Ecto neural progenitor cell (in vitro differentiated cells): ENCODE measurements around the gene NT5C1A.
A peak's percentile ranks its signal among the peaks of the same experiment; 100 is the strongest.

Experiments used
- DNase-seq: peaks from one replicate; pipeline ENCODE4 v3.0.0-alpha.2; 2018; ENCODE audit warnings: low spot score

The NT5C1A gene

GRCh38 chr1:39671793-39672550 is at the start of gene NT5C1A:
Gene NT5C1A (minus strand): TSS chr1:39672107. CDS start chr1:39672038, 69 bp downstream.
- peak; percentile 66 for DNase-seq

- DNase-seq = no peak
These were observed 49.8 kb upstream of the NT5C1A start for GRCh38 chr1:39721664-39722063.

GRCh38 chr1:39720094-39720999 is 48.4 kb upstream of the NT5C1A start:
- no peak for DNase-seq

- no peak for DNase-seq
These were observed 45.9 kb upstream of the NT5C1A start for GRCh38 chr1:39717809-39718208.

GRCh38 chr1:39713557-39713956 is 41.6 kb upstream of the NT5C1A start:
- DNase-seq = no peak

GRCh38 chr1:39711966-39712340 is 40.0 kb upstream of the NT5C1A start:
- DNase-seq = no peak

- DNase-seq = no peak
These were observed 39.4 kb upstream of the NT5C1A start for GRCh38 chr1:39711104-39711965.

GRCh38 chr1:39707506-39707905 is 35.6 kb upstream of the NT5C1A start:
- no peak for DNase-seq

- no peak for DNase-seq
These were observed 32.9 kb upstream of the NT5C1A start for GRCh38 chr1:39704757-39705156.

GRCh38 chr1:39701049-39701439 is 29.1 kb upstream of the NT5C1A start:
- DNase-seq = no peak

GRCh38 chr1:39700348-39700747 is 28.4 kb upstream of the NT5C1A start:
- no peak for DNase-seq

GRCh38 chr1:39699419-39699818 is 27.5 kb upstream of the NT5C1A start:
- no peak for DNase-seq

GRCh38 chr1:39698568-39698967 is 26.7 kb upstream of the NT5C1A start:
- DNase-seq = no peak

GRCh38 chr1:39696448-39696847 is 24.5 kb upstream of the NT5C1A start:
- no peak for DNase-seq

GRCh38 chr1:39695016-39695415 is 23.1 kb upstream of the NT5C1A start:
- DNase-seq = no peak

- DNase-seq = no peak
These were observed 22.1 kb upstream of the NT5C1A start for GRCh38 chr1:39694026-39694425.

GRCh38 chr1:39692152-39693074 is 20.5 kb upstream of the NT5C1A start:
- peak; percentile 68 for DNase-seq

GRCh38 chr1:39691383-39692151 is 19.7 kb upstream of the NT5C1A start, which contains the start of gene HPCAL4:
Gene HPCAL4 (minus strand): TSS chr1:39691433. CDS start chr1:39684603, 6,830 bp downstream.
- DNase-seq = peak; percentile 96

- DNase-seq = no peak
These were observed 19.0 kb upstream of the NT5C1A start for GRCh38 chr1:39690794-39691382.

- no peak for DNase-seq
These were observed 18.3 kb upstream of the NT5C1A start for GRCh38 chr1:39690225-39690624.
